ENCODE data around the gene PAX5. TPM values are rescaled to one million over a fixed set of nuclear protein-coding genes. Genes with fewer than 3 reads are reported as not detected.

The PAX5 gene
- total RNA-seq, 1 donor from 2014 or later, result 0.18 TPM

GRCh38 chr9:37005517-37006140 is 28.4 kb downstream of the PAX5 start:
- no peaks in the 10 kb centered on the region for H3K4me1 ChIP-seq
- TF ChIP-seq CTCF (IDR thresholded peaks at IDR 0.05), result no peak
- H3K36me3 ChIP-seq, result no peaks in the 10 kb centered on the region
- no peak overlapping the region for H3K4me3 ChIP-seq
- intact Hi-C loops (cut with DNase I), result no loop called here
- ATAC-seq (no peak), DNase-seq (no peak)
- H3K27ac ChIP-seq, result no peak overlapping the region
- H3K9me3 ChIP-seq, result no peaks in the 10 kb centered on the region
- peaks cover 57% of the 10 kb centered on the region for H3K27me3 ChIP-seq (ENCODE audit: low read depth)

GRCh38 chr9:37004424-37004935 is 29.6 kb downstream of the PAX5 start:
- intact Hi-C loops (cut with DNase I), result no loop called here
- no peak for ATAC-seq
- Histone ChIP-seq H3K36me3 (no peaks in the 10 kb centered on the region), H3K27me3 (ENCODE audit: low read depth) (peaks cover 65% of the 10 kb centered on the region), H3K4me1 (no peaks in the 10 kb centered on the region), H3K27ac (no peak overlapping the region), H3K9me3 (no peaks in the 10 kb centered on the region), H3K4me3 (no peak overlapping the region)
- no peak for TF ChIP-seq CTCF (IDR thresholded peaks at IDR 0.05)
- DNase-seq, result no peak

GRCh38 chr9:37002413-37003217 is 31.5 kb downstream of the PAX5 start:
- Histone ChIP-seq H3K27me3 (ENCODE audit: low read depth) (peaks cover 66% of the 10 kb centered on the region), H3K27ac (no peak overlapping the region), H3K4me3 (no peak overlapping the region), H3K36me3 (no peaks in the 10 kb centered on the region), H3K9me3 (no peaks in the 10 kb centered on the region), H3K4me1 (no peaks in the 10 kb centered on the region)
- ATAC-seq (no peak), DNase-seq (no peak)
- no peak for TF ChIP-seq CTCF (IDR thresholded peaks at IDR 0.05)
- intact Hi-C loops (cut with DNase I), result no loop called here

GRCh38 chr9:37002036-37002412 is 32.0 kb downstream of the PAX5 start:
- Histone ChIP-seq H3K4me1 (no peaks in the 10 kb centered on the region), H3K27ac (no peak overlapping the region), H3K9me3 (no peaks in the 10 kb centered on the region), H3K36me3 (no peaks in the 10 kb centered on the region), H3K4me3 (no peak overlapping the region), H3K27me3 (ENCODE audit: low read depth) (peaks cover 67% of the 10 kb centered on the region)
- DNase-seq (no peak), ATAC-seq (no peak)
- intact Hi-C loops (cut with DNase I), result no loop called here
- no peak for TF ChIP-seq CTCF (IDR thresholded peaks at IDR 0.05)

GRCh38 chr9:37001459-37001858 is 32.6 kb downstream of the PAX5 start:
- Histone ChIP-seq H3K9me3 (no peaks in the 10 kb centered on the region), H3K4me1 (no peaks in the 10 kb centered on the region), H3K36me3 (no peaks in the 10 kb centered on the region), H3K27ac (no peak overlapping the region), H3K27me3 (ENCODE audit: low read depth) (peaks cover 67% of the 10 kb centered on the region), H3K4me3 (no peak overlapping the region)
- intact Hi-C loops (cut with DNase I), result no loop called here
- TF ChIP-seq CTCF (IDR thresholded peaks at IDR 0.05), result no peak
- no peak for ATAC-seq
- DNase-seq, result no peak

Data from lower lobe of right lung (tissue), 2 donors.